Erythroblast (primary cell): ENCODE results near the gene LGR4.

Experiments
- GATA1 ChIP-seq: IDR thresholded peaks from 2 replicates; pipeline ENCODE4 v1.6.1; 2011; ENCODE audit warnings: low read depth, mild to moderate bottlenecking, control low read depth, low read length, moderate library complexity
- POLR2A ChIP-seq: IDR thresholded peaks from 2 replicates; pipeline ENCODE4 v1.6.1; 2011; ENCODE audit warnings: mild to moderate bottlenecking, low read length

DNA sequence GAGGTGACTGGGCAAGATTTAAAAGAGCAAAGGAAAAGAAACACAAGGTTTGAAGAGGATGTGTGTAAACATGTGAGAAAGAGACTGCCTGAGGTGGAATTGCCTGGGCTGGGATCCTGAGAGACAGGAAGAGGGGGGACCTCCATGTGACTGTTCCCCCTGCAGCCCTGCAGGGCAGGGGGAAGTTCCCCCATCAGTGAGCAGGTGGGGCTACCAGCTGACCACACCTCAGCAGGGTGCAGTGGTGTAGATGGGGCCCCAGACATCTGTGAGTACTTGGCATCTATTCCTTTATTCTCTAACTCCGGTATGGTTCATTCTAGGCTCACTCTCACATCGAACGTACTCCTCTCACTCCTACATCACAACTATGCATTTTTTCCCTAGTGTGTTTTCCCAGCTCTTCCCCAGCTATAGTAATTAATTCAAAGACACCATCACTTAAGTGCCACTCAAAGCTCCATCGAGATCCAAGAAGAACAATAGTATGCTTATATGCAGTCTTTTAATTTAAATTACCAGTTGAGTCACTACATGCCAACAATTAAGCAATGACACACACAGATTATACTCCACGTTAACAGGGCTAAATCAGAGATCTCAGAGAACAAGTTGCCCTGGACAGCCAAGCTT is 42.7 kb downstream of the LGR4 start:
- TF ChIP-seq POLR2A (no peak), GATA1 (no peak)
